Tibial nerve (tissue), 4 donors: ENCODE data around the gene CST4. TPM values are rescaled to one million over a fixed set of nuclear protein-coding genes. Genes with fewer than 3 reads are reported as not detected.

ENCODE experiments used
- DNase-seq, 2 donors: peaks; one replicate each; pipeline ENCODE4 v3.0.0-alpha.2; 2019; ENCODE audit warnings: low spot score in 2 of 2
- H3K27ac ChIP-seq, 4 donors: fragments of 200-600 bp; sonication (generic) in 3 of 4; one replicate each; pipeline ENCODE4 v1.5.1; 2017 to 2019; ENCODE audit warnings: mild to moderate bottlenecking in 1 of 4
- H3K27me3 ChIP-seq, 2 donors: fragments of 200-600 bp; sonication (generic) in 1 of 2; one replicate each; pipeline versions ENCODE4 v1.5.1 to v1.6.0; 2017 to 2019
- H3K36me3 ChIP-seq, 3 donors: fragments of 200-600 bp; sonication (generic); one replicate each; pipeline ENCODE4 v1.5.1; 2018 to 2019
- H3K4me1 ChIP-seq, 4 donors: fragments of 200-600 bp; sonication (generic) in 3 of 4; one replicate each; pipeline ENCODE4 v1.5.1; 2017 to 2019
- H3K4me3 ChIP-seq, 4 donors: fragments of 200-600 bp; sonication (generic) in 3 of 4; one replicate each; pipeline ENCODE4 v1.5.1; 2017 to 2019; ENCODE audit warnings: mild to moderate bottlenecking in 1 of 4, moderate library complexity in 1 of 4
- H3K9me3 ChIP-seq, 4 donors: fragments of 200-600 bp; sonication (generic) in 3 of 4; one replicate each; pipeline ENCODE4 v1.5.1; 2017 to 2019
- CTCF ChIP-seq, 5 experiments: fragments of 200-600 bp in 3 of 5; fragments of 450-650 bp in 2 of 5; sonication (generic) in 3 of 5; IDR thresholded peaks; one replicate each; pipeline ENCODE4 v1.5.1; 2016 to 2019; ENCODE audit warnings: antibody characterized with exemption in 5 of 5, mild to moderate bottlenecking in 3 of 5, moderate library complexity in 2 of 5
- EP300 ChIP-seq, 2 donors: sonication (generic); formaldehyde crosslinking; IDR thresholded peaks; one replicate each; pipeline ENCODE4 v1.6.1; 2017; ENCODE audit warnings: antibody characterized with exemption in 2 of 2, mild to moderate bottlenecking in 1 of 2
- POLR2A ChIP-seq, 2 donors: fragments of 450-650 bp; IDR thresholded peaks; one replicate each; pipeline ENCODE4 v1.6.1; 2017; ENCODE audit warnings: antibody characterized with exemption in 2 of 2, mild to moderate bottlenecking in 2 of 2, moderate library complexity in 2 of 2
- WGBS, 2 donors: methylation state at CpG; one replicate each; pipeline ENCODE4 v1.1.5; 2018; 5-methylcytosine and 5-hydroxymethylcytosine counted together
- total RNA-seq, 4 donors: library from RNA; depleted of rRNA; stranded (reverse); fragments of >200 nt; gene quantifications; one replicate each; pipeline ENCODE4 v1.1.0, GENCODE V29; 2016

Gene CST4
- total RNA-seq, 4 donors from 2014 or later, result not detected

- TF ChIP-seq CTCF (IDR thresholded peaks at IDR 0.05) (no peak), EP300 (IDR thresholded peaks at IDR 0.05) (no peak), POLR2A (IDR thresholded peaks at IDR 0.05) (no peak)
- no peaks in the 10 kb centered on the region for H3K27me3 ChIP-seq
Observed at GRCh38 chr20:23644164-23644563, 44.7 kb downstream of the CST4 start.

DNA sequence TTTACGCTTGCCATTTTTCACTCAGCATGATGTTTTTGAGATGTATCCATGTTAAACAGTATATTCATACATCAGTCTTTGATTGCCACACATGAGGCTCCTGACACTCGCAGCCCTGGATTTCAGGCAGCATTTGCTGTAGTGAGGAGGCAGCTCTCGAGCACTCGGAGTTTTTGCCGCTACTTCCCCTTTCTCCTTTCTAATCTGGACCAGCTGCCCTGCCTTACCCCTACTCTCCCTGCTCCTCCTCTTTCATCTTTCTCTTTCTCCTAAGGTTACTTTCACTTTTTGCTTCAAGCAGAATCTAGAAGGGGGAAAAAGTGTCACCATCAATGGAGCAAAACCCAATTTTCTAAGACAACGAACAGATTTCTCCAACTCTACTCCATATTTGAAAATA is 45.2 kb downstream of the CST4 start:
- Histone ChIP-seq H3K4me1 (peaks cover 0 to 25% (median 0%) of the 10 kb centered on the region in 4 donors), H3K27ac (no peak overlapping the region), H3K9me3 (no peaks in the 10 kb centered on the region), H3K27me3 (no peaks in the 10 kb centered on the region), H3K36me3 (no peaks in the 10 kb centered on the region), H3K4me3 (no peak overlapping the region)
- TF ChIP-seq POLR2A (IDR thresholded peaks at IDR 0.05) (no peak), CTCF (IDR thresholded peaks at IDR 0.05) (no peak), EP300 (IDR thresholded peaks at IDR 0.05) (no peak)
- DNase-seq, result peak in 1 of 2 donors; percentile 6
- 71 to 72% methylated on average over 6 of the region's 6 CpGs for WGBS, 2 donors

More at GRCh38 chr20:23644164-23644563, 44.7 kb downstream of the CST4 start:
- no peaks in the 10 kb centered on the region for H3K36me3 ChIP-seq
- 92 to 94% methylated on average over 7 of the region's 7 CpGs for WGBS, 2 donors
- no peak overlapping the region for H3K4me3 ChIP-seq
- DNase-seq, result no peak
- H3K4me1 ChIP-seq, result peaks cover 0 to 19% (median 0%) of the 10 kb centered on the region in 4 donors
- H3K27ac ChIP-seq, result no peak overlapping the region
- H3K9me3 ChIP-seq, result no peaks in the 10 kb centered on the region

DNA sequence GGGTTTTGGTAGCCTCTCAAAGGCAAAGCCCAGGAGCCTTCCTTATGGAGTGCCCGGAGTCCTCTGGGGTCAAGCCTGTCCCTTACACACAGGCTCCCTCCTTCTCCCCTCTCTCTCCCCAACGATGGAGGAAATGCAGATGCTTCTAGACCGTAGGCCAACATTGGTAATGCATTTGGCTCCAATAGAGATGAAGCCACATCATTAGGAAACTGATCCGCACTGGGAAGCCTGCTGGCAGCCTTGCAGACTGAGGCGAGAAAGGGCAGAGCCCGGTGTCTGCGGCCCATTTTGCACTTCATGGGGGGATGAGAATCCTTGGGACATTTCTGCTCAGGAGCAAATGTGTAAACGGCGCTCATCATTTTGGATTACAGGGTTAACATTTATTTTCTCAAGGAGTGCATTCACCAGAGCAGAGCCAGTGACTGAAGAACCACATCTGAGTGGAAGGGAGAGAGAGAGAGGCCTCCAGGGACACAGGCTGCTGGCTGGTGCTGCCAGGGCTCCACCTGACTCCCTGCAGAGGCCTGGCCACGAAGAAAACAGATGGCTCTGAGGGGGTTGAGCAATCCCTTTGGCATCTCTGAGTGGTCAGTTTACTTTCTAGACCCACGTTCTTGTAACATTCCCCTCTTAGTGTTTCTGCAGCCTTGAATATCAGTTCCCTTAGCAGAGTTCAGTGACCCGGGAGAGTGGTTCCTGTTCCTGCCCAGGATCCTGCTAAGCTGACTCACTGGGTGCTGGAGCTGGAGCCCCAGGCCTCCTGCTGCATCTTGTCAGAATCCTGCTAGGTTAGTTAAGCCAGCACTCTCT is 46.7 kb downstream of the CST4 start:
- Histone ChIP-seq H3K27ac (peak overlapping the region in 2 of 4 donors; percentile 19 to 54), H3K4me3 (no peak overlapping the region), H3K27me3 (no peaks in the 10 kb centered on the region), H3K36me3 (no peaks in the 10 kb centered on the region), H3K4me1 (peaks cover 0 to 32% (median 0%) of the 10 kb centered on the region in 4 donors), H3K9me3 (no peaks in the 10 kb centered on the region)
- TF ChIP-seq CTCF (IDR thresholded peaks at IDR 0.05) (no peak), EP300 (IDR thresholded peaks at IDR 0.05) (peak in 1 of 2 donors; percentile 35)
- WGBS, 2 donors, result 61 to 62% methylated on average over 12 of the region's 12 CpGs
- DNase-seq, result peak in 1 of 2 donors; percentile 43

DNA sequence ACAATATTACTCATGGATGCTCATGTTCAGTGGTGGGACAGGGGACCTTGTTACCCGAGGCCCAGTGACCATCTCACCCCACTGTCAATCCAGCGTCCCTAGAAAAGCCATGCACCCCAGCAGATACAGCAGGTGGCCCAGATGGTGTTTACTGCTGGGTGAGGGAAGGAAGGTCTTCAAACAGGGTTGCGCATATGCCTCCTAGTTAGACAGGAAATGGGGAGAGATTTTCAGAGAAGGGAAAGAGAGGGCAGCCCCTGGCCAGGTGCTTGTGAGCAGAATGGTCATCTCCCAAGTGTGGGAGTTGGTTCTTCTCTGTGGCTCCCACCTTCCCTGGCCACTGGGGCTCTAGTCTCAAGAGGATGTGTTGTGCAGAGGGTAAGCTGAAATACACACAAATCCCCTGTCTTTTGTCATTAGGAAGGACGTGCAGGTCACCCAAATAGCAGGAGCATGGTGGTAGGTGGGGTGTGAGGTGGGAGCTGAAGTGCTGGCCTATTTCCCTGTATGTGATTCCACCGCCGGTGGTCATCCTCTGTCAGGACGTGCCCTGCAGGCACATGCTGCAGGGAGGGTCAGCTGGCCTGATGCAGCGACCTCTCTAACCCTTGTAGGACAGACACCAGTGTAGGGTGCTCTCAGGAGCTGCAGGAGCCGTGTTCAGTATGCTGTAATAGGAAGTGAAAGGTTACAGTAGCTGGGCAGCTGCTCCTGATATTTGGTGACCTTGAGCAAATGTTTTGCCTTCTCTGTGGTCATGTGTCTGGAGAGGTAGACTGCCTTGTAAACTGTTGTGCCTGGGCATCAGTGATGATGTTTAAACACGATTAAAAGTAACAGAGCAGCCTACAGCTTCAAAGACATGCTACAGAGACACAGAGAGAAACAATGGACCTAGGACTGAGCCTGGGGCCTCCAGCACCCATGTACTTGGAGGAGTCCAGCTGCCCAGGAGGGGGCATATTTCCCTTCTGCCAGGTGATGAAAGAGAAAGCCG is 47.9 kb downstream of the CST4 start:
- no peak for TF ChIP-seq POLR2A (IDR thresholded peaks at IDR 0.05)
- no peak for TF ChIP-seq EP300 (IDR thresholded peaks at IDR 0.05)
- no peak for TF ChIP-seq CTCF (IDR thresholded peaks at IDR 0.05)
- no peak for DNase-seq
- no peaks in the 10 kb centered on the region for H3K9me3 ChIP-seq
- 75 to 77% methylated on average over 11 of the region's 11 CpGs for WGBS, 2 donors
- H3K4me3 ChIP-seq, result no peak overlapping the region
- H3K36me3 ChIP-seq, result no peaks in the 10 kb centered on the region
- no peaks in the 10 kb centered on the region for H3K27me3 ChIP-seq
- H3K4me1 ChIP-seq, result peaks cover 0 to 39% (median 0%) of the 10 kb centered on the region in 4 donors
- no peak overlapping the region for H3K27ac ChIP-seq
